Superior temporal gyrus (tissue), 1 donor: ENCODE data around the gene ATP5PB.
A peak's percentile ranks its signal among the peaks of the same experiment; 100 is the strongest.

ENCODE experiments used
- DNase-seq: peaks from one replicate; pipeline ENCODE4 v3.0.0-alpha.2; 2016; ENCODE audit errors: extremely low spot score

Gene ATP5PB, protein sequence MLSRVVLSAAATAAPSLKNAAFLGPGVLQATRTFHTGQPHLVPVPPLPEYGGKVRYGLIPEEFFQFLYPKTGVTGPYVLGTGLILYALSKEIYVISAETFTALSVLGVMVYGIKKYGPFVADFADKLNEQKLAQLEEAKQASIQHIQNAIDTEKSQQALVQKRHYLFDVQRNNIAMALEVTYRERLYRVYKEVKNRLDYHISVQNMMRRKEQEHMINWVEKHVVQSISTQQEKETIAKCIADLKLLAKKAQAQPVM

DNA sequence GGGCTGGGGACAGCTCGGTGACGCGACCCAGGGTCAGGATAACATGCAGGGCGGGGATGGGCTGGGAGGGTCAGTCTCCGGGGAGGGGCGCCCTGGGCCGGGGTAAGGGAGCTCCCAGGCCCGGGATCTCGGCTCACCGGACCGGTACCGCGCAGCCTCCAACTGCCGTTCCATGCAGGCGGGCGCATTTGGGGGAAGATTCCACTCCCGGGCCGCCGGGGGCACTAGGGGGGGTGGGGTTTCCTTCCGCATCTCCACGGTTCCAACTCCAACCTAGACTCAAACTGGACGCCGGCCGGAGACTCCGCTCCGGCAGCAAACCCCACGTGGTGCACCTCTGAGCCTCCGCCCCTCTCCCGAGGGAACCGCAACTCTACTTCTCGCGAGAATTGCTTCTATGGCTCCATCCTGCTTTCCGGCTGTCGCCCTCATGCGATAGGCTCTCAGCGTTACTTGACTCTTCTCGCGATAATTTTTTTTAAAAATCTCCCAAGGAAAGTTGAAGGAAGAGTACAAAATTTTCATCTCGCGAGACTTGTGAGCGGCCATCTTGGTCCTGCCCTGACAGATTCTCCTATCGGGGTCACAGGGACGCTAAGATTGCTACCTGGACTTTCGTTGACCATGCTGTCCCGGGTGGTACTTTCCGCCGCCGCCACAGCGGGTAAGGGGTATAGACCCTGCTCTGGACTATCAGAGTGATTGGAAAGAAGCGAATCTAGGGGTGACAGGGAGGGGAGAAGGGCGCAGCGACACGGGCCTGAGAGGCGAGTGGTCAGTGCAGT, at the start of gene ATP5PB, which contains the start of gene WDR77:
Gene ATP5PB, plus strand, starts transcription at position 547 of the 785 bp plus-strand sequence. Its CDS starts 78 bp downstream, at position 625.
Gene WDR77, minus strand, starts transcription at position 339 of the 785 bp plus-strand sequence. Its CDS starts 87 bp downstream, at position 252.
- peak; percentile 100 for DNase-seq

GRCh38 chr1:111399792-111400610, 49.3 kb upstream of the ATP5PB start:
- peak; percentile 89 for DNase-seq

GRCh38 chr1:111402083-111402482, 47.2 kb upstream of the ATP5PB start:
- no peak for DNase-seq

DNA sequence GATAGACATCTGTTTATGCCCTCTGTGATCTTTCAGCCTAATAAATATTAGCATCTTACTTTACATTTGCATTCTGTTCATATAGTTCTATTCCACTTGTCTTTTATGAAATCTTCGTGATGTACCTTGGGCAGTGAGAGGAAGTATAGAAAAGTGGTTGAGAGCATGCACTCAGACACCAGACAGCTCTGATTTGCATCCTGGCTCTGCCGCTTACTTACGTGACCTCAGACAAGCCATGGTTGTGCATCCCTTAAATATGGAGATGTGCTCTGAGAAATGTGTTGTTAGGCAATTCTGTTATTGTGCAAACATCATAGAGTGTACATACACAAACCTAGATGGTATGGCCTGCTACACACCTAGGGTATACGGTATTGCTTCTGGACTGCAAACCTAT, 44.7 kb upstream of the ATP5PB start:
- no peak for DNase-seq

DNA sequence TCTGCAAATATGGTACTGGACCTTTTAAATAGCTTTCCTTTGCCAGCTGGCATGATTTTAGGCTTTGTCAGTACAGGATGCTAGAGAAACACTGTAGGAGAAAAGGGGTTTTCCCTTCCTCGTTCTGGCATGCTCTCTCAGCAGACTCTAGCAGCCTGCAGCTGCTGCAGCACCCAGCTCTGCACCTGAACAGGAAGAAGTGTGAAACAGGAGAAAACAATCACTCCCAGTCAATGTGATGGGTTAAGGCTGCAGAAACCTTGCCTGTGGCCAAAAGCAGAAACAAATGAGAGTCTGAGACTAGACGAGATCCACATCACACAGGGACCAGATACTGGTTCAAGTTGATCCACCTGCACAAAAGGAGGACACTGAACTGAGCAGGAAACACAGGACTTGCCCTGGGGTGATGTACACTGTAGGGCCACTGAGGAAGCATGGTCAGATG, 42.9 kb upstream of the ATP5PB start:
- no peak for DNase-seq

- DNase-seq: no peak
Measured at GRCh38 chr1:111407301-111407700, 42.0 kb upstream of the ATP5PB start.

DNA sequence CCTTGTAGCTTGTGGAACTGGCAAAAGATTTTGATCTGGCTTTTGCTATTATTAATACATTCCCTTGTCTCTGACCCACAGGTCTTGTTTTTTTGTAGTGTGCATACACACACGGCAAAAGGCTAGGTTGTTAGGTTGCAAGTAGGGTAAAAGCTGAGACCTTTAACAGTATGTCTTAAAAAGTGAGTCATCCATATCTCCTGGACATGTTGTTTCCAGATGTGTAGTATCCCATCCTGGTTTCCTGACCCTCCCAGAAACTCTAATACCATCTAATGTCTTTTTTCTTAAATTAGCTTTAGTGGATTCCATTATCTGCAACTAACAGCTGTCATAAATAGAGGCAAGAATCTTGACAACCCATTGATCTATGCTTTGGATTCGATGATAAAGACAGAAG, 36.4 kb upstream of the ATP5PB start:
- DNase-seq: no peak

- DNase-seq: no peak
Measured at GRCh38 chr1:111414756-111415155, 34.5 kb upstream of the ATP5PB start.

GRCh38 chr1:111415461-111415860, 33.8 kb upstream of the ATP5PB start:
- DNase-seq: no peak

- DNase-seq: no peak
Measured at GRCh38 chr1:111417755-111418154, 31.5 kb upstream of the ATP5PB start.

DNA sequence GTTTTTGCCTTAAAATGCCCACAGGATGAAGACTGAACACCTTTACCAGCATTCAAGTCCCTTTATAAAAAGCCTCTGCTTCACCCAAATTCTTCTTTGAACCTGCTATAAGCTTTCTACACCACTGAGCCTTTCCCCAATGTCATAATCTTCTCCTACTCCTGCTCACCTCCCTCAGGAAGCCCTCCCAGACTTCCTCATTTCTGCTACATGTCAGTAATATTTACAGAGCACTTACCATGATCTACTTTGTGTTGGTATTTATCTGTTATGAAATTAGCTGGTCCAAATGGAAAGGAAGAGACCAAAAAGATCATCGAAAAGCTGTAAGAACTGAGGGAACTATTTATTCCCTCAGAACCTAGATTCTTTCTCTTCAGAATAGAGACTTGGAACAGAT, 30.2 kb upstream of the ATP5PB start:
- no peak for DNase-seq

- DNase-seq: no peak
Measured at GRCh38 chr1:111420377-111420776, 28.9 kb upstream of the ATP5PB start.

DNA sequence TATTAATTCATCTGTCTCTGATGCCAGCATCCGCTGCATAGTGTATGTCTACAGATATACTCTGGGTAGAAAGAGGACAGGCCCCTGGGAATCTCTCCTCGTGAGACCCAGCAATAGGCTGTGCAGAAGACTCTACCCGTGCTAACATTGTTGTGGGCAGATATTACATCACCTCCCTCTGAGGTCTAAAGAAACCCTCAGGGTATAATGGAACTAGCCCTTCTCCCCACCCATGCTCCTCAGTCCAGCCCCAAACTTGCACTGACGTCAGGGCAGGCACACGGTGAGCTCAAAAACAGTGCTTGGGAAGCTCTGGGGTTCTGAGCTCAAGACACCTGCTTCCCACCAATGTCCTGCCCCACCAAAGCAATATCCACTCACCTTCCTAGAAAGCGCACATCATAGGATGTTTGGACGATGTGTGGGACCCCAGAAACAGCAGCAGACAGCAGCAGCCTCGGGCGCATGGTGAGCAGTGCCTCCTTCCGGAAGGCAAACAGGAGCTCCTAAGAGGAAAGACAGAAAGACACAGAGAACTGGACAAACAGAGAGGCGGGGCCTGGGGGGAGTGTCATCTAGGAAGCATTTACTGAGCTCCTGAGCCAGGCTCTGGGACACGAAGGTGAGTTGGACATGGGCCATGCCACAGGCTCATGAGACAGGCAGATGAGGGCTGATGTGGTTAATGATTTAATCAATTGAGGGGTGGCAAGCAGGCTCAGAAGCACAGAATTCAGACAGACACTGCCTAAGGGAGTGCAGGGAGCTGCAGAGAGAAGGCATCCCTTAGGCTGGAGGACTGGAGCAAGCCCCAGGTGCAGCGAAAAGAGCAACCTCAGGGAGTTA, 26.5 kb upstream of the ATP5PB start:
- no peak for DNase-seq

- DNase-seq: no peak
Measured at GRCh38 chr1:111424281-111424680, 25.0 kb upstream of the ATP5PB start.

- DNase-seq: peak; percentile 16
Measured at GRCh38 chr1:111436726-111437125, 12.5 kb upstream of the ATP5PB start.

DNA sequence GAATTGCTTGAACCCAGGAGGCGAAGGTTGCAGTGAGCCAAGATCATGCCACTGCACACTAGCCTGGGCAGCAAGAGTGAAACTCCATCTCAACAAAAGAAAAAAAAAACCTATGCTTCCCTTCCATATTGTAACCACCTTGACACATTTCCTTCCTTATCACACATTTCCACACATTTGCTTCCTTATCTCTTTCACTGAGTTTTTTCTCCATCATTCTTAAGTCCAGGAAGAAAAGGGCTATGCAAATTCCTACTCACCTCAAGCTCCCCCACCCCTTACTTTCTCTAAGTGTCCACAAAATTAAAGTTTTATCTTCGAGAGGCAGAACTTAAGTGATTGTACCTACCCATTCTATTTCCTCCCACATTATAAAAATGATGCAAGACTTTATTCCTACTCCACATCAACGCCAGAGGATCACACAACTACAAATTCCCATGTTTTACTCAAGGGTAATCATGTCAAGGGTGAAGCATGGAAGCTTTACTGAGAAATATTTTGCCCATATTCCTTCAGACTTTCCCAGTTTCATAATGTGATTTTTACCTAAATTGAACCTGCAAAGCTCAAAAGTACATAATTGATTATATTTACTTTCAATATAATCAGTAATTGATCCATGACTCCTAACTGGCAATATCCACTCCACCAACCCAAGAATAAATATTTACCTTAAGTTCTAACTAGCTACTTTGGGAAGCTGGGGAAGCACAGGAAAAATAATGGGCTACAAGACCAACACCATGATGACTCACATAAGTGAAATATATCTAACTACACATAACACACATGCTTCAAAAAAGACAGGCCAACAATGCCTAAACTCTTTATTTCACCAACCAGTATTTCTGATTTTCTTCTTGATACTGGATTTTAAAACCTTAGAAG, 9.6 kb upstream of the ATP5PB start:
- DNase-seq: no peak

GRCh38 chr1:111441573-111442192, 7.6 kb upstream of the ATP5PB start:
- DNase-seq: no peak

DNA sequence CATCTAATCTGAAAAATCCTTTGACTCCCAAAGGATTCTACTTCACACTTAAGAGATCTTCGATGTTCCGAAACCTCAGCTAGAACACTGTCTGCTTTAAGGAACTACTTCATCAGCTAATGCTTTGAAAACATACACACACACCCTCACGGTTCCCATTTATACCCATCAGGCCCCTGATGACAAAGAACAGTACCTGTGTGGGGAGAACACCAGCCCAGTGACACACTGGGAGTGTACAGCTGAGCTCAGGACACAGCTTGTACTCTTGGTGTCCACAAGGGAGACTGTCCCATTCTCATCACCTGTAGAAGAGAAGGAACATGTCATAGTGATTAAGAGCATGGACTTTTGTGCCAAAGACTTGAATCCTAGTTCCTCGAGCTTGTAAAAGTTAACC, 6.8 kb upstream of the ATP5PB start:
- DNase-seq: no peak

DNA sequence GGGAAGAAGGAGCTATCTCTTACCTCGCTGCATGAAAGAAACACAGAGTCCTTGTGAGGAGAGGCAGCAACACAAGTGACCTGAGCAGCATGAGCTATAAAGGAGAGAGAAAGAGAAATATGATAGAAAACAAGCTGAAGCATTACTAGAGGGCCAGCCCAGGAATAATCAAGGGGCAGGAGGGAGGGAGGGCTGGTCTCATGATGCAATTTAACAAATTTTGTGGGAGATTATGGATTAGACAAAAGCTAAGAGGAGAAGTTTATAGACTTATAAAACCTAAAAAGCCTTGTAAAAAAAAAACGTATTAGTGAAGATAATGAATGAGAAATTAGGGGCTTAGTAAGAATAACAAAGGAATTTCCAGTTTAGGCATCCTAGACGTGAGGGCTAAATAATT, 5.2 kb upstream of the ATP5PB start:
- no peak for DNase-seq

DNA sequence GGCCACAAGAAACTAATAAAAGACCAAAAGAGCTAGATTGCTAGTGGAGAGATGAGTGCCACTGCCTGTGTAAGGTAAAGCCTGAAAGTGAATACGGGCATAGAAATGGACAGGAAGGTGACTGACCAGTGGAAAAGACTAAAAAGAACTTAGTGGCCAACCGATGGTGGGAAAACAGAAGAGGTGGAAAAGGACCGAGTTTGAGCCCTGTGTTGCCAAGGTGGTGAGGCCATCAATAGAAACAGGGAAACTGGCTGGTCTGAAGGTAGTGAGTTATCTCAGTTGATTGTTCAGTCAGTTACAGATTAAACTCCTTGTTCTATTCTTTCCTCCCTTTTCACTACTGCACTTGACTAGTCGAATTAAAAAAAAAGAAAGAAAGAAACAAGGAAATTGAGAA, 2.7 kb upstream of the ATP5PB start:
- no peak for DNase-seq
